GM12878 (cell line): Measurements from ENCODE around the gene GORASP1. TPM values are rescaled to one million over a fixed set of nuclear protein-coding genes. Genes with fewer than 3 reads are reported as not detected.

ENCODE experiments used
- ATAC-seq: fragments of 200-7000 bp; cut with Tn5 transposase; 3 replicates; pipeline ENCODE4 v1.9.1; 2020; ENCODE audit warnings: mild to moderate bottlenecking, moderate library complexity
- BruUV-seq: library from RNA; stranded (reverse); fragments of 400-500 nt; replicated peaks from 2 replicates; lab custom pipeline; 2021; lab: Mats Ljungman, UMichigan
- CTCF ChIA-PET: fragments of 300-600 bp; sonication (Branson Sonifier 250); formaldehyde crosslinking; extraction: SDS; loops from one replicate; lab custom pipeline; 2021; ENCODE audit warnings: inconsistent platforms; lab: Yijun Ruan, JAX
- POLR2A ChIA-PET: fragments of 350-600 bp; formaldehyde crosslinking; extraction: SDS; loops from one replicate; lab custom pipeline; 2021; ENCODE audit warnings: inconsistent platforms; lab: Charles Lee
- RAD21 ChIA-PET: fragments of 300-600 bp; sonication (Branson Sonifier 250); formaldehyde crosslinking; loops from one replicate; lab custom pipeline; 2023; ENCODE audit warnings: antibody characterized with exemption; ENCODE audit not compliant: unreplicated experiment; lab: Charles Lee
- SMC1A ChIA-PET: fragments of 300-600 bp; sonication (Branson Sonifier 250); formaldehyde crosslinking; loops from one replicate; lab custom pipeline; 2023; ENCODE audit not compliant: unreplicated experiment, uncharacterized antibody; lab: Charles Lee
- DNase-seq: peaks from one replicate; pipeline ENCODE4 v3.0.0-alpha.2; 2011; ENCODE audit warnings: low read depth, low spot score
- FAIRE-seq: peaks from 3 replicates; lab custom pipeline; 2011; peaks lifted over from hg19 to GRCh38; lab: Jason Lieb, UNC
- H2AFZ ChIP-seq: 2 replicates; pipeline ENCODE4 v1.6.0; 2011; ENCODE audit warnings: low read depth, low read length, control low read depth; ENCODE audit not compliant: control insufficient read depth
- H3K27ac ChIP-seq: 2 replicates; pipeline ENCODE4 v1.5.1; 2011; ENCODE audit warnings: control low read depth; ENCODE audit not compliant: control insufficient read depth, insufficient read depth
- H3K27me3 ChIP-seq, 2 experiments: replicated peaks in 1 of 2; 2 replicates each; pipeline versions ENCODE4 v1.6.0 to v1.6.1; 2011; ENCODE audit warnings: low read length in 1 of 2; ENCODE audit not compliant: control insufficient read depth in 2 of 2, insufficient read depth in 2 of 2
- H3K36me3 ChIP-seq, 2 experiments: 2 replicates each; pipeline ENCODE4 v1.5.1; 2011; ENCODE audit warnings: low read length in 1 of 2; ENCODE audit not compliant: control insufficient read depth in 2 of 2, insufficient read depth in 2 of 2
- H3K4me1 ChIP-seq: 2 replicates; pipeline ENCODE4 v1.6.1; 2011; ENCODE audit warnings: mild to moderate bottlenecking, low read length, moderate library complexity, mixed read lengths; ENCODE audit not compliant: control insufficient read depth, insufficient read depth
- H3K4me2 ChIP-seq: 2 replicates; pipeline ENCODE4 v1.6.0; 2011; ENCODE audit warnings: control low read depth; ENCODE audit not compliant: control insufficient read depth, insufficient read depth
- H3K4me3 ChIP-seq: fragments of 200-600 bp; sonication (generic); 2 replicates; pipeline ENCODE4 v1.5.1; 2016
- H3K79me2 ChIP-seq: 2 replicates; pipeline ENCODE4 v1.6.0; 2011; ENCODE audit warnings: low read length; ENCODE audit not compliant: control insufficient read depth, insufficient read depth
- H3K9ac ChIP-seq: 2 replicates; pipeline ENCODE4 v1.8.0; 2011; ENCODE audit warnings: low read length, control low read depth, mixed read lengths; ENCODE audit not compliant: control insufficient read depth, insufficient read depth
- H3K9me3 ChIP-seq: replicated peaks from 3 replicates; pipeline ENCODE4 v1.5.1; 2011; ENCODE audit warnings: mild to moderate bottlenecking, low read length; ENCODE audit not compliant: control insufficient read depth, insufficient read depth
- H4K20me1 ChIP-seq: 2 replicates; pipeline ENCODE4 v1.6.0; 2011; ENCODE audit not compliant: control insufficient read depth, insufficient read depth
- ASH2L ChIP-seq: fragments of 300-600, 200-600 bp; sonication (generic); IDR thresholded peaks from 2 replicates; pipeline ENCODE4 v1.6.1; 2017; ENCODE audit warnings: low read depth, mild to moderate bottlenecking, borderline replicate concordance
- EP300 ChIP-seq, 2 experiments: fragments of 150-350 bp in 1 of 2; IDR thresholded peaks; 2 replicates each; pipeline ENCODE4 v1.6.1; 2011 to 2012; ENCODE audit warnings: low read depth in 2 of 2, low read length in 2 of 2, borderline replicate concordance in 1 of 2, improper control_type of control experiment in 1 of 2, inconsistent platforms in 1 of 2; ENCODE audit not compliant: control insufficient read depth in 1 of 2
- HDGF ChIP-seq: fragments of 450-650 bp; IDR thresholded peaks from 2 replicates; pipeline ENCODE4 v1.6.1; 2016; ENCODE audit warnings: antibody characterized with exemption
- JUNB ChIP-seq: IDR thresholded peaks from 2 replicates; pipeline ENCODE4 v1.6.1; 2016; ENCODE audit warnings: antibody characterized with exemption, mild to moderate bottlenecking
- MTA2 ChIP-seq: fragments of 450-650 bp; IDR thresholded peaks from 2 replicates; pipeline ENCODE4 v1.6.1; 2016; ENCODE audit warnings: low read depth, mild to moderate bottlenecking, moderate library complexity
- NR2C1 ChIP-seq: fragments of 450-650 bp; IDR thresholded peaks from 2 replicates; pipeline ENCODE4 v1.6.1; 2017; ENCODE audit warnings: antibody characterized with exemption, mild to moderate bottlenecking, moderate library complexity
- NR2F1 ChIP-seq: fragments of 450-650 bp; conservative IDR thresholded peaks from 2 replicates; pipeline ENCODE4 v1.6.1; 2017; ENCODE audit warnings: mild to moderate bottlenecking
- POLR2AphosphoS5 ChIP-seq: IDR thresholded peaks from 2 replicates; pipeline ENCODE4 v1.6.1; 2011; ENCODE audit warnings: mild to moderate bottlenecking, low read length, inconsistent platforms
- POU2F2 ChIP-seq: IDR thresholded peaks from 3 replicates; pipeline ENCODE4 v1.6.1; 2011; ENCODE audit warnings: low read depth, mild to moderate bottlenecking, low read length, borderline replicate concordance
- RUNX3 ChIP-seq: IDR thresholded peaks from 2 replicates; pipeline ENCODE4 v1.6.1; 2012; ENCODE audit warnings: low read length, inconsistent platforms
- SP1 ChIP-seq: IDR thresholded peaks from one replicate; pipeline ENCODE4 v1.6.1; 2011; ENCODE audit warnings: low read depth, low read length
- SPI1 ChIP-seq: IDR thresholded peaks from 2 replicates; pipeline ENCODE4 v1.6.1; 2011; ENCODE audit warnings: low read depth, mild to moderate bottlenecking, low read length, moderate library complexity, borderline replicate concordance; ENCODE audit not compliant: insufficient read depth
- TAF1 ChIP-seq: IDR thresholded peaks from 2 replicates; pipeline ENCODE4 v1.6.1; 2011; ENCODE audit warnings: mild to moderate bottlenecking, low read depth, low read length, borderline replicate concordance
- TARDBP ChIP-seq: IDR thresholded peaks from 2 replicates; pipeline ENCODE4 v1.6.1; 2016; ENCODE audit warnings: borderline replicate concordance
- TCF12 ChIP-seq: IDR thresholded peaks from 2 replicates; pipeline ENCODE4 v1.6.1; 2011; ENCODE audit warnings: low read depth, mild to moderate bottlenecking, low read length
- WGBS: methylation state at CpG from one replicate; pipeline ENCODE4 v1.1.6; 2016; ENCODE audit warnings: low lambda C conversion rate; ENCODE audit not compliant: insufficient replicate concordance, insufficient coverage; ENCODE audit errors: missing lambda C conversion rate; 5-methylcytosine and 5-hydroxymethylcytosine counted together
- in situ Hi-C: fragments of 300-500 bp; cut with MboI; formaldehyde crosslinking; loops from 9 replicates; pipeline ENCODE4 v1.14.3; 2018; ENCODE audit warnings: mixed read lengths
- intact Hi-C: fragments of 100-400 bp; cut with micrococcal nuclease; formaldehyde crosslinking; loops from one replicate; pipeline ENCODE4 v1.14.2; 2022; ENCODE audit not compliant: unreplicated experiment
- polyA plus RNA-seq, 11 experiments: library from polyadenylated mRNA; depleted of rRNA in 4 of 11; unstranded in 6 of 11; stranded (reverse) in 5 of 11; fragments of >200 nt; fragmentation: Nextera tagmentation in 4 of 11; fragmentation: Illumina TruSeq in 1 of 11; extraction: Ambion mirVana in 4 of 11; extraction: Trizol in 1 of 11; gene quantifications; 1 replicate in 1 of 11; 2 replicates in 10 of 11; pipeline versions ENCODE4 v1.2.1 to v1.2.3, GENCODE V29; 2011 to 2016; ENCODE audit warnings: inconsistent platforms in 2 of 11, missing spikeins in 2 of 11, low read depth in 1 of 11
- total RNA-seq, 4 experiments: library from RNA; depleted of rRNA in 3 of 4; stranded (reverse); fragments of >200 nt in 3 of 4; fragmentation: Illumina TruSeq in 1 of 4; extraction: Trizol in 1 of 4; gene quantifications; 2 replicates each; pipeline versions ENCODE4 v1.2.1 to v1.2.3, GENCODE V29; 2013 to 2021
- TF ChIP-seq, protein P1 (sequence below): fragments of 450-650 bp; IDR thresholded peaks from 2 replicates; pipeline ENCODE4 v1.6.1; 2017; ENCODE audit warnings: antibody characterized with exemption, mild to moderate bottlenecking, moderate library complexity
- TF ChIP-seq, protein P2 (sequence below): IDR thresholded peaks from 2 replicates; pipeline ENCODE4 v1.6.1; 2012; ENCODE audit warnings: low read depth, low read length, improper control_type of control experiment
- TF ChIP-seq, protein P3 (sequence below): IDR thresholded peaks from 2 replicates; pipeline ENCODE4 v1.6.1; 2012; ENCODE audit warnings: low read depth, low read length, improper control_type of control experiment

GORASP1 gene
- total and polyA plus RNA-seq, 10 of the 15 experiments (the other 5 are each of a cell fraction or from before 2014, with no cell fraction given) = 3.6 to 32.7 (median 23.2) TPM

DNA sequence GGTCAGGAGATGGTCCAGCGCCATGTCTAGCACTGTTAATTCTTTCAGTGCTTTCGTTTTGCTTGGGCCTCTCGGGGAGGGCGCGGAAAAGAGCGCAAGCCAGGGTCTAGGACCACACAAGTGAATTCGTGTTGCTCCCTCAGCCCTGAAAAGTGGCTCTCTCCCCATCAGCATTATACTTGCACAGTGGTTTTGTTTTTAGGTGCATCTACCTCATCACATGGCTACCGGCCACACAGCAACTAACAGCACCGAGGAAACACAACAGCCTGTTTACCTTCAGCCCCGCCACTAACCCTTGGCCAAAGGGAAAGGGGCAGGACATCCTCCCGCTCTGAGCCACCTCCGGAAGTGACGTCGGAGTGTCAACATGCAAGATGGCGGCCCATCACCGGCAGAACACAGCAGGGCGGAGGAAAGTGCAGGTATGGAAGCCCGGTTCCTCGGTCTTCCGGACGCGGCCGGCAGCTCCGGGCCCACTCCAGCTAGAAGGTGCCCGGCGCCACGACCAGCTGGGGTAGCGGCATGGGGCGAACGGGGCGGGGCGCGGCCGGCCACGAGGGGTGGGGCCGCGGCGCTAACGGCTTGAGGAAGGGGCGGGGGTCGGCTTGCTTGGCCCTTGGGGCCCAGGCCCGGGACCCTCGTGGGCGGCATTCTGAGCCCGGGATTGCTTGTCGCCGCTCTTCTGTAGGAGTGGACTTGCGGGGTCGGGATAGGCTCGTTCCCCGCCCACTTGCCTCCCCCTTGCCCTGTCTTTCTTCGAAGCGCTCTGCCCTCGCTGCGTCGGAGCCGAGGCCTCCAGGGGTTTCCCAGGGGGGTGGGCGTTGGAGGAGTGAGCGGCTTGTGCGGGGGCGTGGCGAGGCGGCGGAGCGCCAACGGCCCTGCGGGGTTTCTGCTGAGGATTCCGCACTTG, 55.5 kb downstream of the GORASP1 start, which contains the start of the genes SCN11A and WDR48:
TSS of gene SCN11A (minus strand) at position 296 of the 913 bp plus-strand sequence. CDS start 101,582 bp downstream, outside the sequence.
TSS of gene WDR48 (plus strand) at position 368 of the 913 bp plus-strand sequence. CDS start at position 378, 10 bp downstream.
- RAD21 ChIA-PET = no interaction called here
- WGBS = under 1% methylated on average over 54 of the region's 68 CpGs
- no peaks in the 10 kb centered on the region for H4K20me1 ChIP-seq
- FAIRE-seq (peak; percentile 91), DNase-seq (peak; percentile 68), ATAC-seq (peak; percentile 96)
- peak within 1 kb of the TSS; percentile 84 for H3K9ac ChIP-seq
- H3K4me1 ChIP-seq = peaks cover 4% of the 10 kb centered on the region
- H3K9me3 ChIP-seq = no peaks in the 10 kb centered on the region
- intact Hi-C loops (no loop called here), in situ Hi-C loops (no loop called here)
- SMC1A ChIA-PET = interaction anchor here (1.6 kb wide), 1 partner anchor 22 kb away, joined by 4 read pairs; no protein-coding TSS in a partner anchor
- peaks cover 15% of the 10 kb centered on the region for H3K79me2 ChIP-seq
- peak within 1 kb of the TSS; percentile 99 for H2AFZ ChIP-seq
- peak within 1 kb of the TSS; percentile 95 for H3K4me2 ChIP-seq
- no peaks in the 10 kb centered on the region for H3K27me3 ChIP-seq
- POLR2A ChIA-PET = no interaction called here
- CTCF ChIA-PET = interaction anchor here (0.9 to 1.5 kb wide), 2 partner anchors 22 to 52 kb away, joined by 3 to 9 read pairs; no protein-coding TSS in a partner anchor
- peak within 1 kb of the TSS; percentile 87 for H3K27ac ChIP-seq
- BruUV-seq = TSS peak; percentile 98
- peak within 1 kb of the TSS; percentile 80 for H3K4me3 ChIP-seq
- H3K36me3 ChIP-seq = no peaks in the 10 kb centered on the region
- TF ChIP-seq, protein P1, sequence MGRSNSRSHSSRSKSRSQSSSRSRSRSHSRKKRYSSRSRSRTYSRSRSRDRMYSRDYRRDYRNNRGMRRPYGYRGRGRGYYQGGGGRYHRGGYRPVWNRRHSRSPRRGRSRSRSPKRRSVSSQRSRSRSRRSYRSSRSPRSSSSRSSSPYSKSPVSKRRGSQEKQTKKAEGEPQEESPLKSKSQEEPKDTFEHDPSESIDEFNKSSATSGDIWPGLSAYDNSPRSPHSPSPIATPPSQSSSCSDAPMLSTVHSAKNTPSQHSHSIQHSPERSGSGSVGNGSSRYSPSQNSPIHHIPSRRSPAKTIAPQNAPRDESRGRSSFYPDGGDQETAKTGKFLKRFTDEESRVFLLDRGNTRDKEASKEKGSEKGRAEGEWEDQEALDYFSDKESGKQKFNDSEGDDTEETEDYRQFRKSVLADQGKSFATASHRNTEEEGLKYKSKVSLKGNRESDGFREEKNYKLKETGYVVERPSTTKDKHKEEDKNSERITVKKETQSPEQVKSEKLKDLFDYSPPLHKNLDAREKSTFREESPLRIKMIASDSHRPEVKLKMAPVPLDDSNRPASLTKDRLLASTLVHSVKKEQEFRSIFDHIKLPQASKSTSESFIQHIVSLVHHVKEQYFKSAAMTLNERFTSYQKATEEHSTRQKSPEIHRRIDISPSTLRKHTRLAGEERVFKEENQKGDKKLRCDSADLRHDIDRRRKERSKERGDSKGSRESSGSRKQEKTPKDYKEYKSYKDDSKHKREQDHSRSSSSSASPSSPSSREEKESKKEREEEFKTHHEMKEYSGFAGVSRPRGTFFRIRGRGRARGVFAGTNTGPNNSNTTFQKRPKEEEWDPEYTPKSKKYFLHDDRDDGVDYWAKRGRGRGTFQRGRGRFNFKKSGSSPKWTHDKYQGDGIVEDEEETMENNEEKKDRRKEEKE = no peak
- peak; percentile 88; the same call in 1 of the 2 replicates for TF ChIP-seq ASH2L
- TF ChIP-seq JUNB = no peak
- TF ChIP-seq NR2C1 = peak; percentile 77
- TF ChIP-seq TARDBP = no peak
- peak; percentile 95 for TF ChIP-seq TAF1
- no peak for TF ChIP-seq EP300 (IDR thresholded peaks at IDR 0.05; ENCODE audit: borderline replicate concordance in 1 of 2, control insufficient read depth in 1 of 2, low read depth in 2 of 2, low read length in 2 of 2)
- TF ChIP-seq HDGF = 0 out of 2 replicates have a peak, but pooled peaks have one; percentile 54
- TF ChIP-seq SPI1 = 0 out of 2 replicates have a peak, but pooled peaks have one; percentile 23
- peak; percentile 62 for TF ChIP-seq TCF12
- peak; percentile 5; the same call in 1 of the 2 replicates for TF ChIP-seq NR2F1
- TF ChIP-seq RUNX3 = peak; percentile 53
- TF ChIP-seq, protein P2, sequence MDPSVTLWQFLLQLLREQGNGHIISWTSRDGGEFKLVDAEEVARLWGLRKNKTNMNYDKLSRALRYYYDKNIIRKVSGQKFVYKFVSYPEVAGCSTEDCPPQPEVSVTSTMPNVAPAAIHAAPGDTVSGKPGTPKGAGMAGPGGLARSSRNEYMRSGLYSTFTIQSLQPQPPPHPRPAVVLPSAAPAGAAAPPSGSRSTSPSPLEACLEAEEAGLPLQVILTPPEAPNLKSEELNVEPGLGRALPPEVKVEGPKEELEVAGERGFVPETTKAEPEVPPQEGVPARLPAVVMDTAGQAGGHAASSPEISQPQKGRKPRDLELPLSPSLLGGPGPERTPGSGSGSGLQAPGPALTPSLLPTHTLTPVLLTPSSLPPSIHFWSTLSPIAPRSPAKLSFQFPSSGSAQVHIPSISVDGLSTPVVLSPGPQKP = peak; percentile 78
- peak; percentile 95 for TF ChIP-seq POLR2AphosphoS5
- TF ChIP-seq SP1 = peak; percentile 61
- TF ChIP-seq POU2F2 = peak; percentile 91
- TF ChIP-seq MTA2 = no peak
- TF ChIP-seq, protein P3, sequence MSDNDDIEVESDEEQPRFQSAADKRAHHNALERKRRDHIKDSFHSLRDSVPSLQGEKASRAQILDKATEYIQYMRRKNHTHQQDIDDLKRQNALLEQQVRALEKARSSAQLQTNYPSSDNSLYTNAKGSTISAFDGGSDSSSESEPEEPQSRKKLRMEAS = peak; percentile 61; the same call in 1 of the 2 replicates
